ENCODE measurements around the gene C19orf81.
"Not testable (repeated sequence)": the region's sequence is repeated elsewhere in the genome, so short reads cannot be mapped to it uniquely, and the experiment has no call there.

GRCh38 chr19:50620394-50620906 is 28.8 kb upstream of the C19orf81 start:
- not testable (repeated sequence) for TF ChIP-seq CTCF, POLR2AphosphoS5, EP300, POLR2A (IDR thresholded peaks at IDR 0.05)

All from sigmoid colon (tissue), 4 donors.